WTC11 (cell line): ENCODE results near the gene DR1. TPM values are rescaled to one million over a fixed set of nuclear protein-coding genes. Genes with fewer than 3 reads are reported as not detected.

Experiments
- ATAC-seq: fragments of 200-7000 bp; cut with Tn5 transposase; 2 replicates; pipeline ENCODE4 v1.10.0; 2021; ENCODE audit warnings: mild to moderate bottlenecking, moderate library complexity
- CTCF ChIA-PET: fragments of 300-600 bp; sonication (Branson Sonifier 250); formaldehyde crosslinking; loops from one replicate; lab custom pipeline; 2021; ENCODE audit warnings: antibody characterized with exemption; lab: Charles Lee
- POLR2A ChIA-PET: fragments of 350-600 bp; sonication (Branson Sonifier 250); formaldehyde crosslinking; loops from one replicate; lab custom pipeline; 2021; ENCODE audit warnings: antibody characterized with exemption; lab: Charles Lee
- DNase-seq: peaks from one replicate; pipeline ENCODE4 v3.0.0; 2021; ENCODE audit warnings: low spot score
- H3K27ac Mint-ChIP-seq: 2 replicates; pipeline ENCODE4 v1.8.0; 2021; ENCODE audit warnings: mixed read lengths
- H3K27me3 Mint-ChIP-seq: 2 replicates; pipeline ENCODE4 v1.8.0; 2021; ENCODE audit warnings: low read depth, mild to moderate bottlenecking, moderate library complexity, mixed read lengths
- H3K36me3 Mint-ChIP-seq: 2 replicates; pipeline ENCODE4 v1.8.0; 2021; ENCODE audit warnings: mixed read lengths
- H3K4me1 Mint-ChIP-seq: 2 replicates; pipeline ENCODE4 v1.8.0; 2022; ENCODE audit warnings: mixed read lengths
- H3K4me3 Mint-ChIP-seq: 2 replicates; pipeline ENCODE4 v1.8.0; 2021; ENCODE audit warnings: mild to moderate bottlenecking, moderate library complexity, mixed read lengths
- H3K9me3 Mint-ChIP-seq: 2 replicates; pipeline ENCODE4 v1.8.0; 2021; ENCODE audit warnings: mixed read lengths
- ATF6 ChIP-seq: sonication (generic); formaldehyde crosslinking; IDR thresholded peaks from 2 replicates; pipeline ENCODE4 v1.8.1; 2023; ENCODE audit warnings: mild to moderate bottlenecking, missing genetic modification reagents
- ELF4 ChIP-seq: sonication (generic); formaldehyde crosslinking; IDR thresholded peaks from 2 replicates; pipeline ENCODE4 v1.8.1; 2022; ENCODE audit warnings: low read depth, mild to moderate bottlenecking, moderate library complexity, missing genetic modification reagents
- ESRRA ChIP-seq: sonication (generic); formaldehyde crosslinking; IDR thresholded peaks from 2 replicates; pipeline ENCODE4 v1.8.1; 2022; ENCODE audit warnings: mild to moderate bottlenecking, missing genetic modification reagents, borderline replicate concordance
- FOXK1 ChIP-seq: sonication (generic); formaldehyde crosslinking; IDR thresholded peaks from 2 replicates; pipeline ENCODE4 v1.8.0; 2022; ENCODE audit warnings: mild to moderate bottlenecking, moderate library complexity, missing genetic modification reagents
- IRF2 ChIP-seq: sonication (generic); formaldehyde crosslinking; IDR thresholded peaks from 2 replicates; pipeline ENCODE4 v1.8.0; 2022; ENCODE audit warnings: low read depth, missing genetic modification reagents, borderline replicate concordance
- MLX ChIP-seq: sonication (generic); formaldehyde crosslinking; IDR thresholded peaks from 2 replicates; pipeline ENCODE4 v1.8.1; 2023; ENCODE audit warnings: mild to moderate bottlenecking, missing genetic modification reagents, moderate library complexity
- OVOL2 ChIP-seq: fragments of 250-450 bp; sonication (Bioruptor Pico); IDR thresholded peaks from 2 replicates; pipeline ENCODE4 v1.9.0; 2021; ENCODE audit warnings: mild to moderate bottlenecking, borderline replicate concordance
- PRDM15 ChIP-seq: sonication (generic); formaldehyde crosslinking; IDR thresholded peaks from 2 replicates; pipeline ENCODE4 v1.8.0; 2022; ENCODE audit warnings: missing genetic modification reagents
- PRRX2 ChIP-seq: fragments of 250-450 bp; sonication (Bioruptor Pico); IDR thresholded peaks from 2 replicates; pipeline ENCODE4 v1.8.0; 2021; ENCODE audit warnings: mild to moderate bottlenecking
- STAT6 ChIP-seq: sonication (generic); formaldehyde crosslinking; conservative IDR thresholded peaks from 2 replicates; pipeline ENCODE4 v1.8.1; 2023; ENCODE audit warnings: mild to moderate bottlenecking, low read depth, missing genetic modification reagents, moderate library complexity
- ZNF121 ChIP-seq: sonication (generic); formaldehyde crosslinking; IDR thresholded peaks from 2 replicates; pipeline ENCODE4 v1.8.0; 2023; ENCODE audit warnings: missing genetic modification reagents
- ZNF281 ChIP-seq: sonication (generic); formaldehyde crosslinking; IDR thresholded peaks from 2 replicates; pipeline ENCODE4 v1.8.0; 2023; ENCODE audit warnings: mild to moderate bottlenecking, missing genetic modification reagents
- ZNF423 ChIP-seq: fragments of 250-450 bp; sonication (Bioruptor Pico); IDR thresholded peaks from 2 replicates; pipeline ENCODE4 v2.1.2; 2022; ENCODE audit warnings: mild to moderate bottlenecking, moderate library complexity
- ZNF512 ChIP-seq: sonication (generic); formaldehyde crosslinking; IDR thresholded peaks from 2 replicates; pipeline ENCODE4 v1.8.1; 2022; ENCODE audit warnings: missing genetic modification reagents, borderline replicate concordance
- ZNF671 ChIP-seq: fragments of 250-450 bp; sonication (Bioruptor Pico); IDR thresholded peaks from 2 replicates; pipeline ENCODE4 v1.8.0; 2021; ENCODE audit warnings: mild to moderate bottlenecking
- total RNA-seq: library from RNA; stranded (reverse); gene quantifications from 3 replicates; pipeline ENCODE4 v1.2.3, GENCODE V29; 2021
- TF ChIP-seq, protein P1 (sequence below): sonication (generic); formaldehyde crosslinking; IDR thresholded peaks from 2 replicates; pipeline ENCODE4 v1.8.1; 2022; ENCODE audit warnings: low read depth, missing genetic modification reagents, borderline replicate concordance

DR1 gene
- total RNA-seq, 1 experiment from 2014 or later: 62.8 TPM

DNA sequence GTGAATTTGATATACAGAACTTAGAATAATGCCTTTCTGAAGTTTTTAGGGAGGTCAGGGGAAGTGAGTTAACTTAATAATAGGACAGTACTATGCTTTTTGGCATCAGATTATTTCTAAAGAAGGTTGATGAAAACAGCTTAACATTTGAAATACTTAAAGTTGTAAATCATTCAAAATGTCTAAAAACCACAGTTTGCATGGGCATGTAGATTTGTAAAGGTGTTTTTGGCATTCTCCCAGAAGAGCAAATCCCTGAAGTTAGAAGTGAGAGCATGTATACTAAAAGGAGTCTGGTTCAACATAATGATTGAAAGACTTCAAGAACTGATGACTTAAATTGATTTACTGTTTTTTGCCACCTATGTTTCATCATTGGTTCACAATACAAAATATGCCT lies 6.7 kb downstream of the DR1 start:
- Mint-ChIP-seq H3K27ac (peak overlapping the region; percentile 11; the same call in 1 of the 2 replicates), H3K9me3 (peaks cover 4% of the 10 kb centered on the region; the same call in 1 of the 2 replicates), H3K36me3 (peaks cover 35% of the 10 kb centered on the region), H3K4me1 (peaks cover 25% of the 10 kb centered on the region), H3K27me3 (no peaks in the 10 kb centered on the region), H3K4me3 (no peak overlapping the region)
- POLR2A ChIA-PET: no interaction called here
- ATAC-seq (no peak), DNase-seq (no peak)
- CTCF ChIA-PET: interaction anchor here (1.9 kb wide), 1 partner anchor 48 kb away, joined by 6 read pairs; no protein-coding TSS in a partner anchor
- TF ChIP-seq ESRRA: no peak

DNA sequence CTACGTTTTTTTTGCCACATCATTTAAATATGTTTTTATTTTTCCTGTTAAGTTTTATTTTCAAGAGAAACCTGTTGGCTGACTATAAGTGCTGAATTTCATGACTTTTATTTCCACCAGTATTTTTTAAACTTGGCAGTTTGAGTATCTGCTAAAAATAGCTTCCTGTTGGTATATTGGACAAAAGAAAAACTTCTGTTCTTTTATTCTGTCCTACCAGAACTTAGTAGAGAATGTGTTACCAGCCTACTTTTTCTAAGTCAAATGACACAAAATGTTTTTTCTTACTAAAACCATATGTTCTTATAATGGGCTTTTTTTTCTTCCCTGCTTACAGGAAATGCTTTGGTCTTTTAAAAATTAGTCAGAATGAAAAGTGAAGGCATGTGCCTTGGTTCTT lies 7.6 kb downstream of the DR1 start:
- H3K27me3 Mint-ChIP-seq: no peaks in the 10 kb centered on the region
- TF ChIP-seq ZNF423: no peak
- no peak for TF ChIP-seq FOXK1 (CRISPR knock-in tag)
- TF ChIP-seq OVOL2 (CRISPR knock-in tag): no peak
- no peak for TF ChIP-seq PRRX2 (CRISPR knock-in tag)
- no peak for TF ChIP-seq ATF6 (CRISPR knock-in tag)
- TF ChIP-seq ZNF671 (CRISPR knock-in tag): no peak
- TF ChIP-seq, all 79 proteins: peak for 0
- Mint-ChIP-seq H3K36me3 (peaks cover 38% of the 10 kb centered on the region), H3K4me1 (peaks cover 29% of the 10 kb centered on the region), H3K4me3 (no peak overlapping the region), H3K27ac (no peak overlapping the region), H3K9me3 (peaks cover 4% of the 10 kb centered on the region; the same call in 1 of the 2 replicates)
- ChIA-PET POLR2A (no interaction called here), CTCF (interaction anchor here (1.9 kb wide), 1 partner anchor 49 kb away, joined by 6 read pairs; no protein-coding TSS in a partner anchor)
- ATAC-seq: no peak
- DNase-seq: no peak

DNA sequence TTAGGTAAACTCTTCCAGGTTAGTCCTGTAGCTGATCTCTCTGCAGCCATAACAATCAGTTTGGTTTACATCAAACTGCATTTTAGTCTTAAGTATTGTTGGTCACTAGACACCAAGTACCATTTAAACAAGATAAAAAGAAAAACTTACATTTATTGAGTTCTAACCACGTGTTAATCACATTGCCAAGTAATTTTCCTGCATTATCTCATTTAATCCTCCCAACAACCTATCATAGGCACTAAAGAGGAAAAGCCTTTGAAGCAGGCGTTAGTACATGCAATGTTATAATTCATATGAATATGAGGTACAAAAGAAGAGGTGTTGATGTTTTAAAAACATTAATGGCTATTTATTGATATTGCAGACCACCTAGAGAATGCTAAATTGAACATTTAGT lies 9.0 kb downstream of the DR1 start:
- CTCF ChIA-PET: interaction anchor here (0.5 kb wide), 1 partner anchor 274 kb away, joined by 3 read pairs; no protein-coding TSS in a partner anchor
- peaks cover 4% of the 10 kb centered on the region; the same call in 1 of the 2 replicates for H3K9me3 Mint-ChIP-seq
- no peaks in the 10 kb centered on the region for H3K27me3 Mint-ChIP-seq

More for the DNA sequence above, 9.0 kb downstream of the DR1 start:
- peaks cover 38% of the 10 kb centered on the region for H3K36me3 Mint-ChIP-seq
- H3K4me1 Mint-ChIP-seq: peaks cover 30% of the 10 kb centered on the region
- no peak for TF ChIP-seq STAT6 (CRISPR knock-in tag)
- no peak for TF ChIP-seq OVOL2 (CRISPR knock-in tag)
- no peak for TF ChIP-seq PRDM15 (CRISPR knock-in tag)
- no peak for TF ChIP-seq ZNF281
- TF ChIP-seq ELF4: no peak
- TF ChIP-seq ZNF121: no peak
- TF ChIP-seq ZNF512 (CRISPR knock-in tag): no peak
- TF ChIP-seq MLX (CRISPR knock-in tag): no peak
- TF ChIP-seq IRF2 (CRISPR knock-in tag): no peak
- TF ChIP-seq, protein P1, sequence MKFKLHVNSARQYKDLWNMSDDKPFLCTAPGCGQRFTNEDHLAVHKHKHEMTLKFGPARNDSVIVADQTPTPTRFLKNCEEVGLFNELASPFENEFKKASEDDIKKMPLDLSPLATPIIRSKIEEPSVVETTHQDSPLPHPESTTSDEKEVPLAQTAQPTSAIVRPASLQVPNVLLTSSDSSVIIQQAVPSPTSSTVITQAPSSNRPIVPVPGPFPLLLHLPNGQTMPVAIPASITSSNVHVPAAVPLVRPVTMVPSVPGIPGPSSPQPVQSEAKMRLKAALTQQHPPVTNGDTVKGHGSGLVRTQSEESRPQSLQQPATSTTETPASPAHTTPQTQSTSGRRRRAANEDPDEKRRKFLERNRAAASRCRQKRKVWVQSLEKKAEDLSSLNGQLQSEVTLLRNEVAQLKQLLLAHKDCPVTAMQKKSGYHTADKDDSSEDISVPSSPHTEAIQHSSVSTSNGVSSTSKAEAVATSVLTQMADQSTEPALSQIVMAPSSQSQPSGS: no peak
- no peak for ATAC-seq
- no peak for DNase-seq
- POLR2A ChIA-PET: no interaction called here
- H3K4me3 Mint-ChIP-seq: no peak overlapping the region
- H3K27ac Mint-ChIP-seq: no peak overlapping the region
